ENCODE measurements around the gene ZBED4.

DNA sequence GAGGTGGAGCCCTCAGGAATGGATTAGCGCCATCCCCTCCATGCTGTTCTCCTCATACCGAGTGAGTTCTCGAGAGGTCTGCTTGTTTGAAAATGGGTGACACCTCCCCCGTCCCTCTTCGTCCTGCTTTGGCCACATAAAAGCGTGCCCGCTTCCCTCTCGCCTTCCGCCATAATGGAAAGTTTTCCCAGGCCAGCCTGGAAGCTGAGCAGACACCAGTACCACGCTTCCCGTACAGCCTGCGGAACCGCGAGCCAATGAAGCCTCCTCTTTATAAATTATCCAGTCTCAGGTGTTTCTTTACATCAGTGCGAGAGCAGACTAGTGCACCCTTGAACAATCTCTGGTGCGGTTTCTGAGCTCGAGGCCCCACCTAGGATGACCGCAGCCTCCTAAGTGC lies 51.8 kb downstream of the ZBED4 start:
- TF ChIP-seq, protein P1, sequence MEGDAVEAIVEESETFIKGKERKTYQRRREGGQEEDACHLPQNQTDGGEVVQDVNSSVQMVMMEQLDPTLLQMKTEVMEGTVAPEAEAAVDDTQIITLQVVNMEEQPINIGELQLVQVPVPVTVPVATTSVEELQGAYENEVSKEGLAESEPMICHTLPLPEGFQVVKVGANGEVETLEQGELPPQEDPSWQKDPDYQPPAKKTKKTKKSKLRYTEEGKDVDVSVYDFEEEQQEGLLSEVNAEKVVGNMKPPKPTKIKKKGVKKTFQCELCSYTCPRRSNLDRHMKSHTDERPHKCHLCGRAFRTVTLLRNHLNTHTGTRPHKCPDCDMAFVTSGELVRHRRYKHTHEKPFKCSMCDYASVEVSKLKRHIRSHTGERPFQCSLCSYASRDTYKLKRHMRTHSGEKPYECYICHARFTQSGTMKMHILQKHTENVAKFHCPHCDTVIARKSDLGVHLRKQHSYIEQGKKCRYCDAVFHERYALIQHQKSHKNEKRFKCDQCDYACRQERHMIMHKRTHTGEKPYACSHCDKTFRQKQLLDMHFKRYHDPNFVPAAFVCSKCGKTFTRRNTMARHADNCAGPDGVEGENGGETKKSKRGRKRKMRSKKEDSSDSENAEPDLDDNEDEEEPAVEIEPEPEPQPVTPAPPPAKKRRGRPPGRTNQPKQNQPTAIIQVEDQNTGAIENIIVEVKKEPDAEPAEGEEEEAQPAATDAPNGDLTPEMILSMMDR (IDR thresholded peaks at IDR 0.05; ENCODE audit: low read depth, low read length): no peak
- TF ChIP-seq EZH2phosphoT487 (IDR thresholded peaks at IDR 0.05; ENCODE audit: low read depth): no peak

Measured in OCI-LY3 (cell line).